PC-3 (cell line): Measurements from ENCODE around the gene SH3GL2.

Source experiments
- CTCF ChIP-seq: fragments of 300-600 bp; sonication (generic); conservative IDR thresholded peaks from 2 replicates; pipeline ENCODE4 v1.5.1; 2017; ENCODE audit warnings: antibody characterized with exemption, low read depth, mild to moderate bottlenecking, low read length
- EZH2 ChIP-seq: fragments of 300-600 bp; sonication (generic); IDR thresholded peaks from one replicate; pipeline ENCODE4 v1.6.1; 2017; ENCODE audit warnings: antibody characterized with exemption, mild to moderate bottlenecking, low read length; ENCODE audit not compliant: unreplicated experiment
- EZH2phosphoT487 ChIP-seq: fragments of 300-600 bp; sonication (generic); IDR thresholded peaks from 2 replicates; pipeline ENCODE4 v1.6.1; 2018; ENCODE audit warnings: mild to moderate bottlenecking, antibody characterized with exemption, low read length, borderline replicate concordance

- TF ChIP-seq EZH2 (no peak), CTCF (no peak), EZH2phosphoT487 (no peak)
Observed at GRCh38 chr9:17611917-17612316, 33.1 kb downstream of the SH3GL2 start.
